T47D (cell line): ENCODE results near the gene SAMD14.

Source experiments
- DNase-seq, 2 experiments: peaks; one replicate each; pipeline versions ENCODE4 v3.0.0 to v3.0.0-alpha.2; 2011 to 2012; ENCODE audit warnings: low read depth in 1 of 2, low spot score in 1 of 2
- JUND ChIP-seq: IDR thresholded peaks from 2 replicates; pipeline ENCODE4 v1.6.1; 2012; ENCODE audit warnings: low read depth
- in situ Hi-C: cut with HindIII; loops from 2 replicates; pipeline ENCODE4 v1.10.0; 2016; ENCODE audit warnings: low sequenced_read_pairs, low pct_unique_long_range_greater_than_20kb

Gene SAMD14

GRCh38 chr17:50087246-50087911, 42.6 kb downstream of the SAMD14 start:
- in situ Hi-C loops = no loop called here
- TF ChIP-seq JUND = no peak
- peak; percentile 82 to 88 for DNase-seq

GRCh38 chr17:50081757-50082156, 48.2 kb downstream of the SAMD14 start:
- DNase-seq = no peak
- in situ Hi-C loops = no loop called here

GRCh38 chr17:50080827-50081226, 49.1 kb downstream of the SAMD14 start:
- in situ Hi-C loops = no loop called here
- DNase-seq = no peak
- TF ChIP-seq JUND = no peak

More at GRCh38 chr17:50081757-50082156, 48.2 kb downstream of the SAMD14 start:
- TF ChIP-seq JUND = no peak

- in situ Hi-C loops = no loop called here
- no peak for TF ChIP-seq JUND
- no peak for DNase-seq
These were observed 49.9 kb downstream of the SAMD14 start for GRCh38 chr17:50080096-50080480.

- no peak for TF ChIP-seq JUND
- in situ Hi-C loops = no loop called here
- peak in 1 of 2 experiments; percentile 64 for DNase-seq
These were observed 50.4 kb downstream of the SAMD14 start for GRCh38 chr17:50079334-50080095.

- no peak for DNase-seq
- no peak for TF ChIP-seq JUND
- in situ Hi-C loops = no loop called here
These were observed 51.5 kb downstream of the SAMD14 start for GRCh38 chr17:50078430-50078829.

GRCh38 chr17:50076591-50077235, 53.2 kb downstream of the SAMD14 start:
- in situ Hi-C loops = no loop called here
- DNase-seq = no peak
- TF ChIP-seq JUND = no peak

GRCh38 chr17:50076221-50076590, 53.8 kb downstream of the SAMD14 start:
- no peak for TF ChIP-seq JUND
- DNase-seq = no peak
- in situ Hi-C loops = no loop called here

GRCh38 chr17:50075446-50076032, 54.4 kb downstream of the SAMD14 start:
- in situ Hi-C loops = no loop called here
- TF ChIP-seq JUND = no peak
- DNase-seq = no peak

- in situ Hi-C loops = no loop called here
- no peak for TF ChIP-seq JUND
- DNase-seq = no peak
These were observed 55.7 kb downstream of the SAMD14 start for GRCh38 chr17:50074227-50074626.

GRCh38 chr17:50072925-50073324, 57.0 kb downstream of the SAMD14 start:
- DNase-seq = no peak
- in situ Hi-C loops = no loop called here
- TF ChIP-seq JUND = no peak

- TF ChIP-seq JUND = no peak
- DNase-seq = no peak
- in situ Hi-C loops = no loop called here
These were observed 57.8 kb downstream of the SAMD14 start for GRCh38 chr17:50072130-50072529.

- DNase-seq = no peak
- in situ Hi-C loops = no loop called here
- TF ChIP-seq JUND = no peak
These were observed 58.3 kb downstream of the SAMD14 start for GRCh38 chr17:50071692-50072091.
